Neural cell (in vitro differentiated cells): Measurements from ENCODE around the gene BICRA.

ENCODE experiments used
- CTCF ChIP-seq: fragments of 450-650 bp; IDR thresholded peaks from 2 replicates; pipeline ENCODE4 v1.5.1; 2014; ENCODE audit warnings: antibody characterized with exemption, mild to moderate bottlenecking, moderate library complexity; ENCODE audit not compliant: poor library complexity, severe bottlenecking
- EP300 ChIP-seq: fragments of 450-650 bp; conservative IDR thresholded peaks from 2 replicates; pipeline ENCODE4 v1.6.1; 2014; ENCODE audit warnings: antibody characterized with exemption, mild to moderate bottlenecking, moderate library complexity; ENCODE audit not compliant: poor library complexity, severe bottlenecking
- EZH2 ChIP-seq: fragments of 200-600, 300-800 bp; shearing (Covaris generic), sonication (generic); IDR thresholded peaks from 2 replicates; pipeline ENCODE4 v1.6.1; 2014; ENCODE audit warnings: antibody characterized with exemption, low read length, borderline replicate concordance, mild to moderate bottlenecking; ENCODE audit not compliant: insufficient read depth, poor library complexity, severe bottlenecking
- MXI1 ChIP-seq: fragments of 450-650 bp; conservative IDR thresholded peaks from 2 replicates; pipeline ENCODE4 v1.6.1; 2014; ENCODE audit warnings: antibody characterized with exemption, mild to moderate bottlenecking; ENCODE audit not compliant: poor library complexity, severe bottlenecking
- POLR2AphosphoS5 ChIP-seq: IDR thresholded peaks from 2 replicates; pipeline ENCODE4 v1.6.1; 2012
- REST ChIP-seq: IDR thresholded peaks from 2 replicates; pipeline ENCODE4 v1.6.1; 2012; ENCODE audit warnings: borderline replicate concordance
- SMC3 ChIP-seq: fragments of 450-650 bp; conservative IDR thresholded peaks from 2 replicates; pipeline ENCODE4 v1.6.1; 2014; ENCODE audit warnings: antibody characterized with exemption, mild to moderate bottlenecking, moderate library complexity; ENCODE audit not compliant: poor library complexity
- TAF1 ChIP-seq: IDR thresholded peaks from 2 replicates; pipeline ENCODE4 v1.6.1; 2012; ENCODE audit warnings: low read depth

GRCh38 chr19:47649588-47649987 lies 40.7 kb downstream of the BICRA start:
- TF ChIP-seq CTCF: no peak
- no peak for TF ChIP-seq REST
- no peak for TF ChIP-seq EZH2
- TF ChIP-seq TAF1: no peak
- no peak for TF ChIP-seq EP300
- no peak for TF ChIP-seq MXI1
- no peak for TF ChIP-seq POLR2AphosphoS5
- TF ChIP-seq SMC3: no peak
